ENCODE results near the gene PRDM12.
A peak's percentile ranks its signal among the peaks of the same experiment; 100 is the strongest.
"Not testable (repeated sequence)": the region's sequence is repeated elsewhere in the genome, so short reads cannot be mapped to it uniquely, and the experiment has no call there.

PRDM12 gene

DNA sequence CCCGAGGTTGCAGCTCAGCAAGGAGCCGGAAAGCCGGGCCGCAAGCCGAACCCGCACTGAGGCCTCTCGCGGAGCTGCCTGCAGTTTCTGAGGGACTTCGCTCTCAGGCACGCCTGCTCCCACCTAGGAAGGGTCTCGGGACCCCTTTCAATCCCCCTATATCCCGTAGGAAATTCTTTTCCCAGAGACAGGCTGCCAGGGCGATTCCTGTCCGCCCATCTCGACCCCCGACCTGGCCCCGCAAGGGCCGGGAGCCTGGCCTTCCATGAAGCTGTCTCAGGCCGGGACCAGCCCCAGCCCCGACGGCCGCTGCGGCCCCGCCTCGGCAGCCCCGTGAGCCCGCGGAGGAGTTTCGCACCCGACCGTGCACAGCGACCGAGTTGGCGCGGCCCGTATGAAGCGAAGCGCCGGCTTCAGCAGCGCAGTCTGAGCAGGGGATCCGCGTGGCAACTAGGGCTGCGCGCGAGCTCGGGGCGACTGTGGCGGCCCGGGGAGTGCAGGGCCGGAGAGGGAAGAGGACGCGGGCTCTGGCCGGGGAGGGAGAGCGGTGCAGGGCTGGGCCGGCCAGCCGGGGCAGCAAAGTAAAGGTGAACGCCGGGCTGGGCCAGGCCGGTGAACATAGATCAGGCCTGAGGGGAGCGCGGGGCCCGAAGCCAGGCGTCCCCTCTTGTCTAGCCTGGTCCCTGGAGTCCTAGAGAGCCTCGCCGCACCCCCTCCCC is 977 bp upstream of the PRDM12 start:
- FAIRE-seq (no peak), DNase-seq (ENCODE audit: insufficient read length, low spot score) (no peak)

DNA sequence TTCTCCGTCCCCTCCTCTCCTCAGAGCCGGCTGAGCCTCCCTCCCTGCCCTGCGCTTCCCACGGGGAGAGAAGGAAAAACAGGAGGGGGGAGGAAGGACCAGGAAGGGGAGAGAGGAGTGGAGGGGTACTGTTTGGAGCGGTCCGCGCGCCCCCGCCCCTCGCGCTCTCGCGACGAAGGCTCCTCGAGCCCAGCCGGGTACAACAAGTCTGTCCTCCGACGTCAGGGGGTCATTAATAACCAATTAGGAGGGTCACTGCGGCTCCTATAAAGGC is 480 bp upstream of the PRDM12 start:
- FAIRE-seq: no peak
- no peak for DNase-seq (ENCODE audit: insufficient read length, low spot score)

DNA sequence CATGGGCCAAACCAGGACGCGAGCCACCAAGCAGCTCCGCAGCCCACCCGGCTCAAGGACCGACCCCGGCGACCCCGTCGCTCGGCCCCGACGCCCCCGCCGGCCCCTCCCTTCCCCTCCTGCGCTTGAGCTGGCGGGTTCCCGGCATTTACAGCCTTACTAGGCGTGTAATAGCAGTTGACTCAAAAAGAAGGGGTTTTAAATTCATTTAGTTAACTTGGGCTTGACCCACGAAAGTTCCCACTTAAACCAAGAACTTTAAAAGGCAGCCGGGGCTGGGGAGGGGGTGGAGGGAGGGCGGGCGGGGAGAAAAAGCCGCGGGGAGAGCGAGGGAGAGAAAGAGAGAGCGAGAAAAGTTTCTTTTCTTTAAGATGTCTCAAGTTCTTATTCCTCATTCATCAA is 636 bp downstream of the PRDM12 start:
- no peak for DNase-seq (ENCODE audit: insufficient read length, low spot score)
- FAIRE-seq: no peak

DNA sequence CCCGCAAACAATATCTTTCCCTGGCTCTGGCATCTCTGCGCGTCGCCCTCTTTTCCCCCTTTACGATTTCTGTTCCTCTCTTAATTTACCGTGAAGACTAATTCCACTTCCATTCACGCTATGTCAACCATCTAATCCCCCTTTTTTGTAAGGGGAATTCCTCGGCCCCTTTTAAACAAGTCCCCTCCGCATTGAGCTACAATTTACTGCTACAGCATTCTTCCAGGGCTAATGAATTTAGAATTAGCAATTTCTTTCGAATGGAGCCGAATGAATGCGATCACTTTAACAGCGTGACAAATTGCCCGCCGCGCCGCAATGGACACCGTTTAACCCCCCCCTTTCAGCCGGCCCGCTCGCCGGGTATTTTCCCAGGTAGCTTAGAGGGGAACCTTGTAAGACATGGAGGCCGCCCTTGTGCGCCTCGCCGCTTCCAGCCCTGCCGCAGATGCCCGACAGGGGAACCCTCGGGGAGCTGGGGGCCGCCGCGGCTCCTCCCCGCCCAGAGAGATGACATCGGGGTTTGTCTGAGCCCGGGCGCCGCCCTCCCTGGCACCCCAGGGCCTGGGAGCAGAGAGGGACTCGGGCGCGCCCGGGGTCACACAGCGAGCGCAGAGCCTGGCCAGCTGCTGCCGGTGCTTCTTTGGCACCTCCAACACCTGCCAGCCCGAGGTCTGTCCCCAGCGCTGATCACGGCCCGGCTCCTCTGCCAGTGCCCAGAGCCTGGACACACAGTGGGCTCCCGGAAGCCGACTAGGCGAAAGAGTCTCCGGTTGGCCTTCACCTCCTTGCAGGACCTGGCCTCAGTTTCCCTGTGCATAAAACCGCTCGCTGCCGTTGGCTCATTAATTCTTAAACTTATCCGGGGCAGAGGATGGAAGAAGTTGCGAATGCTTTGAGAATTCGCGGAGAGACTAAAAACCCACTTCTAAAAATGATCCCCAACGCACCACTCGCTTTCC is 1.3 kb downstream of the PRDM12 start:
- FAIRE-seq: no peak
- DNase-seq (ENCODE audit: insufficient read length, low spot score): no peak

DNA sequence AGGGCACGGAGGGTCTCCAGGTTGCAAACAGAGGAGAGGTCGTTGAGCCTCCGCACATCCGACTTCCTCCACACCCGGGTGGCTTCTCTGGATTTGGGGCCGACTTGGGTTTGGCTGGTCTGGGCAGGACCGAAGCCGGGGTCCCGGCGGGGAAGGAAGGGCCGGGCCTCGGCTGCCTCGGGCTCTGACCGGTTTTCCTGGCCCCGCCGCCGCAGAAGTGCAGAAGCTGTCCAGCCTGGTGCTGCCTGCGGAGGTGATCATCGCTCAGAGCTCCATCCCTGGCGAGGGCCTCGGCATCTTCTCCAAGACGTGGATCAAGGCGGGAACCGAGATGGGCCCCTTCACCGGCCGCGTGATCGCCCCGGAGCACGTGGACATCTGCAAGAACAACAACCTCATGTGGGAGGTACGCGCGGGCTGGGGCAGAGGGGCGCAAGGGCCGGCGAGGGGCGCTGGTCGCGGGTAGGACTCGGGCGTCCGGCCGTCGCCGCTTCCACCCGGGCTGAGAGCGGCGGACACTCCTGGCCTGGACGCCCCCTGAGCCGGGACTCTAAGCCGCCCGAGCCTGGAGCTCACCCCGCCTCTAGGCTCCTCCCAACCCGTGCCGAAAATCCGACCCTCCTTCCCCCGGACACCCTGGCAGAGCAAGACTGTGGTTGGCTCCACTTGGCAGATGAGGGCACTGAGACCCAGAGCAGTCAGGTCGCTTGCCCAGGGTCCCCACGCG is 2.2 kb downstream of the PRDM12 start:
- FAIRE-seq (no peak), DNase-seq (ENCODE audit: insufficient read length, low spot score) (no peak)

DNA sequence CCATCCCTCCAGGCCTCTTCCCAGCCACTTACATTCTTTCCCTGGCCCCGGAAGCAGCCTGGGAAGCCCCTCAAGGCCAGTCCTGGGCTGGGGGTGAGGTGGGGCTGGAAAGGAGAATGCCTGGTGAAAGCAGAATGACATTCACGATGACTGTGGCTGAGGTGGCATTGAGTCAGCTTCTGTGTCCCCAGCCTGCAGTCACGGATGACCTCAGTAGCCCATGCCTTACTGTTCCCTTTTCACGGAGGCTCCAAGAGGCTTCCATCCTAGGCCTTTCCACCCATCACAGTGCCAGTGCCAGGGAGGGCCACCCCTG is 2.7 kb downstream of the PRDM12 start:
- no peak for DNase-seq (ENCODE audit: insufficient read length, low spot score)
- FAIRE-seq: no peak

DNA sequence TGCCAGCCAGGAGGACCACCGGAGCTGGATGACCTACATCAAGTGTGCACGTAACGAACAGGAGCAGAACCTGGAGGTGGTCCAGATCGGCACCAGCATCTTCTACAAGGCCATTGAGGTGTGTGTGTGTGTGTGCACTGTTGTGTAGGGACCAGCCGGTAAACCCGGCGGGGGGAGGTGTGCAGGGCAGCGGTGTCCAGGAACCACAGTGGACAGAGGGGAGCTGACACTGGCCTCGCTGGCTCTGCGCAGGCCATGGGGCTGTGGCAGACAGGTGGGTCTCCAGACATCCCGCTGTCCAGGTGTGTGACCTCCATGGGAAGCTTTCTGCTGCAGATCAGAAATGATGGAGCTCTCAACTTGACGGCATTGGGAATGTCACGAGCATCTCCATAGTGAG is 3.8 kb downstream of the PRDM12 start:
- FAIRE-seq (no peak), DNase-seq (ENCODE audit: insufficient read length, low spot score) (no peak)

DNA sequence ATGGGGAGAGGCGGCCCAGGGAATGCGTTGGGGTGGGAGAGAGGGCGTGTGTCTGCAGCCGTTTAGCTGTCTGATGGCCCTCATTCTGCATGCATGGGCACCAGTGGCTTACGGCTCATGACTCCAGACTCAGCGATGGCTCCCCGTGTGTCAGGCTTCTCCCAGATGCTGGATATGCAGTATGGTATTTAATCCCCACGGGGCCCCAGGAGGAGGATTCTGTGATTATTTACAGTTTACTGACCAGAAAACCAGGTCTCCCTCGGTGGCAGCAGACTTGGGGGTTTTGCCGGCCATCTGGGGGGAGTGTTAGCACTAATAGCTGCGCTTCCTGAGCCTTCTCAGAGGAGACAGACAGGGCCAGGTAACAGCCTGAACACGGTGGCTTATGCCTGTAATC is 4.3 kb downstream of the PRDM12 start:
- DNase-seq (ENCODE audit: insufficient read length, low spot score) (no peak), FAIRE-seq (no peak)

DNA sequence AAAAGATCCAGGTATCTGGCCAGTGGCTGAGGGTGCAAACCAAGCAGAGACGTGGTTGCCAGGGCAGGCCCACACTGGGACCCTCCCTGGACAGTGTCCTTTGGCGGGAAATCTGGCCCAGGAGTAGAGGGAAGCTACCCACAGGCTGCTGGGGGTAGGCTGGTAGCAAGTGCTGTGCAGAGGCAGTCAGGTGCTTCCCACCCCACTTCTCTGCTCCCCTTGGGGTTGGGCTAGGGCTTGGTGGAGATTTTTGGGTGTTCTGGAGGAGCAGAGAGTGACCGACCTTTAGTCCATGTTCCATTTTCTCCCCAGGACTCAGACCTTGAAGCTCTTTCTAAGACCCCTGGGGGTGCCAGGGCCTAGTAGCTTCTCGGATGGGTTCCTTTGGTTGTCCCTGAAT is 5.6 kb downstream of the PRDM12 start:
- DNase-seq (ENCODE audit: insufficient read length, low spot score) (no peak), FAIRE-seq (no peak)

DNA sequence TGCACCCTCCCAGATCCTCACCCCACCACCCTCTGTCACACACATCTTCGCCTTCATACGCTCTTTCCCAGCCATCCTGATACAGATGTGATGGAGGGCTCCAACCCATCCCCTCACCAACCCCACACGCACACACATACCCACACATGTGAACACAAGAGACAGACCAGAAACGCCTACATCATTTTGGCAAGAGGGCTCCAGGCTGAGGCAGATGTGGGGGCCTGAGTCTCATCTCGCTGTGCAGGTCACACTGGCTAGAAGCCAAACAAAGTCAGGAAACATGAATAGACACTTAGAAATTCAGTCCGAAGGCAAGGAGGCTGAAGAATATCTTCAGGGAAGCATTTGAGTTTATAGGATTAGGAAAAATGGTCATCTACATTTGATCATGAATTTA is 6.2 kb downstream of the PRDM12 start:
- FAIRE-seq: no peak
- DNase-seq (ENCODE audit: insufficient read length, low spot score): no peak

DNA sequence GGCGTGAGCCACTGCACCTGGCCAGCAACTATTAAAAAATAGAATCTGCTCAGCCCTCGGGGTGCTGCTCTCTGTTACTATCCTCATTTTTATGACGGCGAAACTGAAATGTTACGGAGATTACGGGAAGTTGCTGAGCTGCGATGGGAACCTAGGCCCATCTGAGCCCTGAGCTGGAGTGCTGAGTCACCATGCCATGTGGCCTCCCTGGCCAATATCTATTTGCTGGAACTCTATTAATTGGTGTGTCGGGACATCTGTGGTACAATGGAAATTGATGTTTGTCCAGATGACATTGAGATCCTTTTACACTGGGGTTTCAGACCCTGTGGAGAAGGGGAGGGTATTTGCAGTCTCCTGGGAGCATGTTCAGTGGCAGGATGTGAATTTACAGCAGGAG is 8.1 kb downstream of the PRDM12 start:
- FAIRE-seq: no peak
- no peak for DNase-seq (ENCODE audit: insufficient read length, low spot score)

DNA sequence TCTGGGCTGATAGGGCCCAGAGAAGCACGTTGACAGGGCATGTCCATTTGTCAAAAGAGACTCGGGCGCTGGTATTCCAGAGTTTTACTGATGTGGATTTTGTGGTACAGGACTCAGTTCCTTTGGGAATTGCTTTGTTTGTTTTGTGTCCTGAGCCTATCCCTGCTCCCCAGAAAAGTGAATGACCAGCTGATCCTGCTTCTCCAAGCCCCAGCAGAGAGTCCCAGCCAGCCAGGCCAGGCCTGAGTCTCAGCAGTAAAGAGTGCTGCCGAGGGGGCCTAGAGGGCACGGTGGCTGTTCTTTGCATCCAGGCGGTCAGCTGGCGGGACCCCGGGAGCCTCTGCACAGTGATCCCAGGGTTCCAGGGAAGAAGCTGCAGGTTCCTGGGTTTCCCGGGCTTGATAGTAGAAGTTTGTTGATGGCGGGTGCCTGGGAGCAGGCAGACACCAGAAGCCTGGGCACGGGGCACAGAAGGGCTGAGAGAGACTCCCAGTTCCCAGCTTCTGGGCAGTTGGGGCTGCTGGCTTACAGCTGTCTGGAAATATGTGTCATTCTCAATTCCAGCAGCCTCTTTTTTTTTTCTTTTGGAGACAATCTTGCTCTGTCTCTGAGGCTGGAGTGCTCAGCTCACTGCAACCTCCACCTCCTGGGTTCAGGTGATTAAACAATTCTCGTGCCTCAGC is 8.7 kb downstream of the PRDM12 start:
- no peak for FAIRE-seq
- DNase-seq (ENCODE audit: insufficient read length, low spot score): no peak

DNA sequence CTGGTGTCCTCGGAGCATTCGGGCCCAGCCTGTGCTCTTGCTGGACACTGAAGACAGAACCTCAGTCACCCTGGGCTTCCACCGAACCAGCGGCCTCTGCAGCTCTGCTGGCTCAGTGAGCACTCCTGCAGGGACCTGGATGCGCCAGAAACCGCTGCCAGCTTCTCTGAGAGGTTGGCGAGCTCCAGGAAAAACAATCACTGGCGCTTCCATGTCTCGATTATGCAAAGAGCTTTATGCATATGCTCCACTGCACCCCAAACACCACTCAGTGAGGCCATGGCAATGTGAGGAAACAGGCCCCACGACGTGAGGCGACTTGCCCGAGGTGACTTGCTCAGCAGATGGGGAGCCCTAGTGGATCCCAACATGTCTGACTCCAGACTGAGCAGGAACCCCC is 11.0 kb downstream of the PRDM12 start:
- DNase-seq (ENCODE audit: insufficient read length, low spot score): no peak

DNA sequence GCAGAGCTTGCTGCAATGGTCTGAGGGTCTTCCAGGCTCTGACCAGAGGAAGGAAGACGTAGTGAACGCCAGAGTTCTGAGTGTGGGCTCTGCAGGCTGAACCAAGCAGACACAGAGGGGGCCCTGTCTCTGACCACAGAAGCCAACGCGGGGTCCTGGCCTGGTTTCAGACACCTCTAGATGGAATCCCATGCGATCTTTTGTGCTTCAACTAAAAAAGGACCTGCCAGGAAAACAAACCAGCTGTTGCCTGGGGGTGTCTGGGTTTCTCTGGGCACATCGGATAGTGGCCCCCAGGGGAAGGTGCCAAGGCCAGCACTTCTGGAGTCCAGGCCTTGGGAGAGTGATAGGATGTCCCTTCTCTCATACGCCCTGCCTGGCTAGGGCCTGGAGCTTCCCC is 12.9 kb downstream of the PRDM12 start:
- FAIRE-seq (no peak), DNase-seq (ENCODE audit: insufficient read length, low spot score) (no peak)

More for the DNA sequence above, 11.0 kb downstream of the PRDM12 start:
- no peak for FAIRE-seq

DNA sequence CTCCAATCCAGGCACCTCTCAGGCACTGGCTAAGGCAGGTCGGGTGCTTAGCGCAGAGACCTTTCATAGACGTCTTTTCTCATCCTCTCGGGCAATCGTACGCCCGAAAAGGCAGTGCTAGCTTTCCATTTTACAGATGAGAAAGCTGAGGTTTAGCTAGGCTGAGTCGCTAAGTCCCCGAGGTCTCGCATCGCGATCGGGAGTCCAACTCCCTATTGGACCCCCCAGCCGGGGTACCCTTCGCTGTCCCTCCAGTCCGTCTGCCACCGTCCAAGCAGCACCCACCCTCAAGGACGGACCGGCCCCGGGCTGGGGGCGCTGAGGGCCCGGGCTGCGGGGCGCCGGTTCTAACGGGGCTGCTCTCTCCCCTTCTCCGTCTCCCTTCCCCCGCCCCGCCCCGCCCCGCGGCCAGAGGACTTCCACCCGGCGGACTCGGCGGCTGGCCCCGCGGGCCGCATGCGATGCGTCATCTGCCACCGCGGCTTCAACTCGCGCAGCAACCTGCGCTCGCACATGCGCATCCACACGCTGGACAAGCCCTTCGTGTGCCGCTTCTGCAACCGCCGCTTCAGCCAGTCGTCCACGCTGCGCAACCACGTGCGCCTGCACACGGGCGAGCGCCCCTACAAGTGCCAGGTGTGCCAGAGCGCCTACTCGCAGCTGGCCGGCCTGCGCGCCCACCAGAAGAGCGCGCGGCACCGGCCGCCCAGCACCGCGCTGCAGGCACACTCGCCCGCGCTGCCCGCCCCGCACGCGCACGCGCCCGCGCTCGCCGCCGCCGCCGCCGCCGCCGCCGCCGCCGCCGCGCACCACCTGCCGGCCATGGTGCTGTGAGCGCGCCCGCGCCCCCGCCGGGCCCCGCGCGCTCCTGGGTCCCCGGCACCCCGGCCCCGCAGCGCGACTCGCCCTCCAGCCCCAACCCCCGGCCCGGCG is 16.7 kb downstream of the PRDM12 start:
- DNase-seq (ENCODE audit: insufficient read length, low spot score): peak; percentile 85
- no peak for FAIRE-seq

DNA sequence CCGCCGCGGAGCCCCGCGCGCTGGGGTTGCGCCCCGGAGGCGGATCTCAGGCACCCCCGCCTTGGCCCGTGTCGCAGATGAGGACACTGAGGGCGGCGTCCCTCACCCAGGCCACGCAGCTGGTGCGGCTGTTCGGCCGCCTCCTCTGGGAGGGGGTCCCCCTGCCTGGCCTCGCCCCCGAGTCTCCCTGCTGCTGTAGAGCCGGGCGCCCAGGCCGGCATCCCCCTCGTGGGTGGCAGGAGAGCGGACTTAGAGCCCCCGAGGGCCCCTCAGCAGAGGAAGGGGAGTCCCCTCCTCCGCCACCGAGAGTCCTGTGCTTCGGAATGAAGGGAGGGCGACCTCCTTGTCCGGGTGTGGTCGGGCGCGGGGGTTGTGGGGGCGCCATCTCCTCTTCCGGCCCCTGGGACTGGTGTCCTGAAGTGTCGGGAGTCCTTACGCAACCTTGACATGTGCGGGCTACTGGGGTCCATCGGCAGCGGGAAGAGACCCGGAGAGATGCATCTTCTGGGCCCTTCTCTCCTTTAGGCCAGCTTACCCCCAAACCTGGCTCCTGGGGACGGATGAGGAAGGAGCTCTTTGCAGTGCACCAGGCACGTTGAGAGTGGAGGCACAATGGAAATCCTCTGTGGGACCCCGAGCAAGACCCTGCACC is 17.5 kb downstream of the PRDM12 start:
- no peak for FAIRE-seq

DNA sequence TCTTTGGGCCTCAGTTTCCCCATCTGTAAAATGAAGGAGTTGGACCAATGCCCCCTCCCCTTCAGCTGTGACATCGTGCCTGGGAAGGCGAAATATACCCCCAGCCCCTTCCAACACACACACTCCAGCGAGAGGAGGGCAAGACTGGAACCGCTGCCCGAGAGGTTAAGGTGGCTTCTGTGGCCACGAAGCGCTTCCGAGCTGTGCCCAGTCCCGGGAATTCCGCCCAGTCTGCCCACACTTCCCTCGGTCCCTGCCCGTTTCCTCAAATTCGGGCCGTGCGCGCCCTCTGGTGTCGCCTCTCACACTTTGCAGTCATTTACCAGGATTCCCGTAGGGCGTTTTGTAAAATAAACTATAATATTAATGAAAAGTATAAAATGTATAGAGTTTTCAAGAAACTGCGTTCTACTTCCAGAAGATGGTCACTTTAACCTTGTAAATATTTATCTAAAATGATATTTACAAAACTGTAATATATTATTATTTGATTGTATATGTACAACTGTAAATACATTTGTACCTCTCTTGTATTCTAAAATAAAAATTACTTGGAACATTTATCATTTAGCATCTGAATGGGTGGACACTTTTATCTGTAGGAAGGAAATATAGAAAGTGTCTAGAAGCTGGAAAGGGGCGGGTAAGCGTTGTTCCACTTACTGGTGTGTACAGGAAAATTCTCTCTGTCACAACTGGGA is 18.2 kb downstream of the PRDM12 start:
- peak; percentile 11 for FAIRE-seq
- no peak for DNase-seq (ENCODE audit: insufficient read length, low spot score)

More for the DNA sequence above, 17.5 kb downstream of the PRDM12 start:
- no peak for DNase-seq (ENCODE audit: insufficient read length, low spot score)

DNA sequence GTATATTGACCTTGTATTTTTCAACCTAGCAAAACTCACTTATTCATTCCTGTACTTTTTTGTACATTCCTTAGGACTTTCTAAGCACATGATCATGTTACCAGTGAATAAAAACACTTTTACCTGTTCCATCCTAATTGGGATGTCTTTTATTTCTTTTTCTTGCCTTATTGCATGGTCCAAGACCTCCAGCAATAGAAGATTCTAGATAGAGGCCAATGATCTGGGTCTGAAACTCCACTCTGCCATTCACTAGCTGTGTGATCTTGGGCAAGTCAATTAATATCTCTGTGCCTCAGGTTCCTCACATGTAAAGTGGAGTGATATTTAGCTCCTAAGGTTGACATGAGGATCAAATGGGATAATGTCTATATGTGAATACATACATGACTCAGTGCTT is 20.7 kb downstream of the PRDM12 start:
- FAIRE-seq: no peak
- no peak for DNase-seq (ENCODE audit: insufficient read length, low spot score)

DNA sequence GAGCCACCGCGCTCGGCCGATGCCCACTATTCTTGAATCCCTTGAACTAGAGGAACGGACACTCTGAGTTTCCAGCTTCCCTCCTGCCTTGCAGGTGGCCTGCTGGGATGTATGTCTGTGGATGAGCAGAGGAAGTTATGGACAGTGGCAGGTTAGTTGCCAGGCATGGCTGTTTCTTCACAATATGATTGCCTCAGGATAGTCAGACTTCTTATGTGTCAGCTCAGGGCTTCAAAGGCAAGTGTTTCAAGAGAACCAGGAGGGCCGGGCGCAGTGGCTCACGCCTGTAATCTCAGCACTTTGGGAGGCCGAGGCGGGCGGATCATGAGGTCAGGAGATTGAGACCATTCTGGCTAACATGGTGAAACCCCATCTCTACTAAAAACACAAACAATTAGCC is 21.6 kb downstream of the PRDM12 start:
- not testable (repeated sequence) for FAIRE-seq; DNase-seq (ENCODE audit: insufficient read length, low spot score)
